HepG2 (cell line): ENCODE data around the gene METTL27. TPM values are rescaled to one million over a fixed set of nuclear protein-coding genes. Genes with fewer than 3 reads are reported as not detected.

Source experiments
- ATM ChIP-seq: fragments of 450-650 bp; IDR thresholded peaks from 2 replicates; pipeline ENCODE4 v1.7.1; 2017; ENCODE audit warnings: mild to moderate bottlenecking, borderline replicate concordance
- CHCHD3 ChIP-seq: sonication (generic); formaldehyde crosslinking; IDR thresholded peaks from 2 replicates; pipeline ENCODE4 v1.8.0; 2022; ENCODE audit warnings: mild to moderate bottlenecking, missing genetic modification reagents, moderate library complexity
- KAT7 ChIP-seq: IDR thresholded peaks from 2 replicates; pipeline ENCODE4 v1.6.1; 2018; ENCODE audit warnings: borderline replicate concordance, missing compliant biosample characterization
- KAT8 ChIP-seq: IDR thresholded peaks from 2 replicates; pipeline ENCODE4 v1.6.1; 2016; ENCODE audit warnings: missing genetic modification reagents, missing compliant biosample characterization
- NRL ChIP-seq: sonication (generic); formaldehyde crosslinking; IDR thresholded peaks from 2 replicates; pipeline ENCODE4 v1.5.0; 2020; ENCODE audit warnings: missing genetic modification reagents, mild to moderate bottlenecking, moderate library complexity, borderline replicate concordance
- PITX1 ChIP-seq: sonication (generic); formaldehyde crosslinking; IDR thresholded peaks from 2 replicates; pipeline ENCODE4 v1.5.1; 2020; ENCODE audit warnings: mild to moderate bottlenecking, missing genetic modification reagents
- TCF7 ChIP-seq: sonication (generic); IDR thresholded peaks from 2 replicates; pipeline ENCODE4 v1.6.1; 2016; ENCODE audit warnings: antibody characterized with exemption, low read depth
- ZKSCAN5 ChIP-seq: sonication (generic); formaldehyde crosslinking; IDR thresholded peaks from 2 replicates; pipeline ENCODE4 v1.5.1; 2020; ENCODE audit warnings: mild to moderate bottlenecking, missing genetic modification reagents
- ZNF124 ChIP-seq: sonication (generic); formaldehyde crosslinking; IDR thresholded peaks from 2 replicates; pipeline ENCODE4 v1.4.0; 2020; ENCODE audit warnings: missing genetic modification reagents
- ZNF230 ChIP-seq: sonication (generic); formaldehyde crosslinking; IDR thresholded peaks from 2 replicates; pipeline ENCODE4 v1.4.0; 2020; ENCODE audit warnings: mild to moderate bottlenecking, missing genetic modification reagents
- ZNF543 ChIP-seq: sonication (generic); formaldehyde crosslinking; IDR thresholded peaks from 2 replicates; pipeline ENCODE4 v1.4.0; 2020; ENCODE audit warnings: mild to moderate bottlenecking, missing genetic modification reagents
- ZNF839 ChIP-seq: sonication (generic); formaldehyde crosslinking; IDR thresholded peaks from 2 replicates; pipeline ENCODE4 v1.4.0; 2020; ENCODE audit warnings: missing genetic modification reagents, mild to moderate bottlenecking, borderline replicate concordance
- ZSCAN9 ChIP-seq: IDR thresholded peaks from 2 replicates; pipeline ENCODE4 v1.6.1; 2016; ENCODE audit warnings: borderline replicate concordance
- polyA plus RNA-seq, 8 experiments: library from polyadenylated mRNA; depleted of rRNA in 3 of 8; stranded (reverse) in 7 of 8; unstranded in 1 of 8; fragments of >200 nt; fragmentation: Illumina TruSeq in 4 of 8; extraction: Trizol in 4 of 8; gene quantifications; 2 replicates each; pipeline versions ENCODE4 v1.2.1 to v1.2.3, GENCODE V29; 2011 to 2016; ENCODE audit warnings: low read depth in 4 of 8, missing spikeins in 1 of 8, mixed read lengths in 1 of 8; ENCODE audit not compliant: insufficient read depth in 1 of 8
- total RNA-seq, 5 experiments: library from RNA; depleted of rRNA; stranded (reverse); fragments of >200 nt; fragmentation: Illumina TruSeq; extraction: Trizol; gene quantifications; 2 replicates each; pipeline ENCODE4 v1.2.3, GENCODE V29; 2016; ENCODE audit warnings: low read depth in 1 of 5
- TF ChIP-seq, protein P1 (sequence below): sonication (generic); formaldehyde crosslinking; IDR thresholded peaks from 2 replicates; pipeline ENCODE4 v1.4.0; 2020; ENCODE audit warnings: missing genetic modification reagents; ENCODE audit errors: not compliant biosample characterization
- TF ChIP-seq, protein P2 (sequence below): sonication (generic); formaldehyde crosslinking; IDR thresholded peaks from 2 replicates; pipeline ENCODE4 v1.9.0; 2022; ENCODE audit warnings: missing genetic modification reagents, mild to moderate bottlenecking, borderline replicate concordance
- TF ChIP-seq, protein P3 (sequence below): sonication (generic); formaldehyde crosslinking; IDR thresholded peaks from 2 replicates; pipeline ENCODE4 v1.4.0; 2020; ENCODE audit warnings: missing genetic modification reagents
- TF ChIP-seq, protein P4 (sequence below): IDR thresholded peaks from 2 replicates; pipeline ENCODE4 v1.4.0; 2020; ENCODE audit warnings: mild to moderate bottlenecking, missing genetic modification reagents

METTL27 gene
- total and polyA plus RNA-seq, 2 of the 13 experiments (the other 11 are each of a cell fraction or from before 2014, with no cell fraction given), result 2.0 to 3.0 TPM

DNA sequence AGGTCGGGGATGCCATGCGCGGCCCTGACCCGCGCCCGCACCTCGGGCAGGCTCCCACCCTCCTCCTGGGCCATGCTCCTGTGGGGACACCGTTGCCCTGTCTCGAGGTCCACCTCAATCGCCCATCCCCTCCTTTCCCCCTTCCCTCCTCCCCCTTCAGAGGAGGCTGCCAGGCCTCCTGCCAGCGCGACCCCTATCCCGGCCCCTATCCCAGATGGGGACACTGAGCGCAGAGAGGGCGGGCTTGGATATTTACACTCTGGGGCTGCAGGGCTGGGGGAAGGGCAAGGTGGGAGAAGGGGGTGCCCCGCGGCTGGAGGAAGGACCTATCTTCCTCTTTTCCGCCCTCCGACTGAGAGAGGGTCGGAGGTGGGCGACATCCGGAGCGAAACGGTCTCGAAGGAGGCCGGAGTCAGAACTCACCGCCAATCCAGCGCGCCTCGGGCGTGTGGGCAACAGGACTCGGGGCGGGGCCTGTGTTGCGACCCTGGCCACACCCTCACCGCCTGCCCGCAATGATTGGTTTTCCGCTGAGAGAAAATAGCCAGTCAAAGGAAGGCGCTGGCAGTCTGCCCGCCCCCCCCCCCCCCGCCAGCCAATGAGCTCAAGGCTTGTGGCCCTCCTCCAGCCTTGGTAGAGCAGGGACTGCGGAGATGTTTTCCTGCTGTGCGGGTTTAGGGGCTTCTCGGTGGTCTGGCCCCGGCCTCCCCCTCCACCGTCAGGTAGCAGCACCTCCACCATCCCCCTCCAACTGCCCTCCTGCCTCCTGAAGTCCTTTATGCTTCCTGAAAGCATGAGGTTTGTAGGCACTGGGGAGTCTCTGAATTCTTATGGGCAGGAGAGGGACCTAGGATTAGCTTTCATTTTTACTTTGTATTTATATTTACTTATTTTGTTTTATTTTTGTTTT lies at the start of gene METTL27 (continued):
- TF ChIP-seq, protein P1, sequence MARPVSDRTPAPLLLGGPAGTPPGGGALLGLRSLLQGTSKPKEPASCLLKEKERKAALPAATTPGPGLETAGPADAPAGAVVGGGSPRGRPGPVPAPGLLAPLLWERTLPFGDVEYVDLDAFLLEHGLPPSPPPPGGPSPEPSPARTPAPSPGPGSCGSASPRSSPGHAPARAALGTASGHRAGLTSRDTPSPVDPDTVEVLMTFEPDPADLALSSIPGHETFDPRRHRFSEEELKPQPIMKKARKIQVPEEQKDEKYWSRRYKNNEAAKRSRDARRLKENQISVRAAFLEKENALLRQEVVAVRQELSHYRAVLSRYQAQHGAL (CRISPR knock-in tag), result no peak
- TF ChIP-seq, protein P2, sequence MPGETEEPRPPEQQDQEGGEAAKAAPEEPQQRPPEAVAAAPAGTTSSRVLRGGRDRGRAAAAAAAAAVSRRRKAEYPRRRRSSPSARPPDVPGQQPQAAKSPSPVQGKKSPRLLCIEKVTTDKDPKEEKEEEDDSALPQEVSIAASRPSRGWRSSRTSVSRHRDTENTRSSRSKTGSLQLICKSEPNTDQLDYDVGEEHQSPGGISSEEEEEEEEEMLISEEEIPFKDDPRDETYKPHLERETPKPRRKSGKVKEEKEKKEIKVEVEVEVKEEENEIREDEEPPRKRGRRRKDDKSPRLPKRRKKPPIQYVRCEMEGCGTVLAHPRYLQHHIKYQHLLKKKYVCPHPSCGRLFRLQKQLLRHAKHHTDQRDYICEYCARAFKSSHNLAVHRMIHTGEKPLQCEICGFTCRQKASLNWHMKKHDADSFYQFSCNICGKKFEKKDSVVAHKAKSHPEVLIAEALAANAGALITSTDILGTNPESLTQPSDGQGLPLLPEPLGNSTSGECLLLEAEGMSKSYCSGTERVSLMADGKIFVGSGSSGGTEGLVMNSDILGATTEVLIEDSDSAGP (CRISPR knock-in tag), result no peak; the same call in 1 of the 2 replicates
- TF ChIP-seq CHCHD3 (CRISPR knock-in tag), result no peak
- TF ChIP-seq ZSCAN9 (CRISPR knock-in tag), result no peak
- no peak for TF ChIP-seq ATM
- 0 out of 2 replicates have a peak, but pooled peaks have one; percentile 30 for TF ChIP-seq ZKSCAN5
- no peak for TF ChIP-seq ZNF230 (CRISPR knock-in tag)
- TF ChIP-seq NRL, result peak; percentile 78
- TF ChIP-seq ZNF839 (CRISPR knock-in tag), result no peak
- TF ChIP-seq, protein P3, sequence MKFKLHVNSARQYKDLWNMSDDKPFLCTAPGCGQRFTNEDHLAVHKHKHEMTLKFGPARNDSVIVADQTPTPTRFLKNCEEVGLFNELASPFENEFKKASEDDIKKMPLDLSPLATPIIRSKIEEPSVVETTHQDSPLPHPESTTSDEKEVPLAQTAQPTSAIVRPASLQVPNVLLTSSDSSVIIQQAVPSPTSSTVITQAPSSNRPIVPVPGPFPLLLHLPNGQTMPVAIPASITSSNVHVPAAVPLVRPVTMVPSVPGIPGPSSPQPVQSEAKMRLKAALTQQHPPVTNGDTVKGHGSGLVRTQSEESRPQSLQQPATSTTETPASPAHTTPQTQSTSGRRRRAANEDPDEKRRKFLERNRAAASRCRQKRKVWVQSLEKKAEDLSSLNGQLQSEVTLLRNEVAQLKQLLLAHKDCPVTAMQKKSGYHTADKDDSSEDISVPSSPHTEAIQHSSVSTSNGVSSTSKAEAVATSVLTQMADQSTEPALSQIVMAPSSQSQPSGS (CRISPR knock-in tag), result peak; percentile 14; the same call in 1 of the 2 replicates
- TF ChIP-seq, protein P4, sequence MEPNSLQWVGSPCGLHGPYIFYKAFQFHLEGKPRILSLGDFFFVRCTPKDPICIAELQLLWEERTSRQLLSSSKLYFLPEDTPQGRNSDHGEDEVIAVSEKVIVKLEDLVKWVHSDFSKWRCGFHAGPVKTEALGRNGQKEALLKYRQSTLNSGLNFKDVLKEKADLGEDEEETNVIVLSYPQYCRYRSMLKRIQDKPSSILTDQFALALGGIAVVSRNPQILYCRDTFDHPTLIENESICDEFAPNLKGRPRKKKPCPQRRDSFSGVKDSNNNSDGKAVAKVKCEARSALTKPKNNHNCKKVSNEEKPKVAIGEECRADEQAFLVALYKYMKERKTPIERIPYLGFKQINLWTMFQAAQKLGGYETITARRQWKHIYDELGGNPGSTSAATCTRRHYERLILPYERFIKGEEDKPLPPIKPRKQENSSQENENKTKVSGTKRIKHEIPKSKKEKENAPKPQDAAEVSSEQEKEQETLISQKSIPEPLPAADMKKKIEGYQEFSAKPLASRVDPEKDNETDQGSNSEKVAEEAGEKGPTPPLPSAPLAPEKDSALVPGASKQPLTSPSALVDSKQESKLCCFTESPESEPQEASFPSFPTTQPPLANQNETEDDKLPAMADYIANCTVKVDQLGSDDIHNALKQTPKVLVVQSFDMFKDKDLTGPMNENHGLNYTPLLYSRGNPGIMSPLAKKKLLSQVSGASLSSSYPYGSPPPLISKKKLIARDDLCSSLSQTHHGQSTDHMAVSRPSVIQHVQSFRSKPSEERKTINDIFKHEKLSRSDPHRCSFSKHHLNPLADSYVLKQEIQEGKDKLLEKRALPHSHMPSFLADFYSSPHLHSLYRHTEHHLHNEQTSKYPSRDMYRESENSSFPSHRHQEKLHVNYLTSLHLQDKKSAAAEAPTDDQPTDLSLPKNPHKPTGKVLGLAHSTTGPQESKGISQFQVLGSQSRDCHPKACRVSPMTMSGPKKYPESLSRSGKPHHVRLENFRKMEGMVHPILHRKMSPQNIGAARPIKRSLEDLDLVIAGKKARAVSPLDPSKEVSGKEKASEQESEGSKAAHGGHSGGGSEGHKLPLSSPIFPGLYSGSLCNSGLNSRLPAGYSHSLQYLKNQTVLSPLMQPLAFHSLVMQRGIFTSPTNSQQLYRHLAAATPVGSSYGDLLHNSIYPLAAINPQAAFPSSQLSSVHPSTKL (CRISPR knock-in tag), result no peak
- TF ChIP-seq ZNF124 (CRISPR knock-in tag), result no peak
- no peak for TF ChIP-seq TCF7
- no peak for TF ChIP-seq KAT7 (CRISPR knock-in tag)
- no peak for TF ChIP-seq ZNF543 (CRISPR knock-in tag)
- peak; percentile 54; the same call in 1 of the 2 replicates for TF ChIP-seq KAT8 (CRISPR knock-in tag)
- TF ChIP-seq PITX1 (CRISPR knock-in tag), result 0 out of 2 replicates have a peak, but pooled peaks have one; percentile 27
